GM21423 (cell line): Measurements from ENCODE around the gene CCDC127.
"Not testable (repeated sequence)": the region's sequence is repeated elsewhere in the genome, so short reads cannot be mapped to it uniquely, and the experiment has no call there.

Experiments used
- ATAC-seq: cut with Tn5 transposase; IDR thresholded peaks from one replicate; pipeline ENCODE4 v1.9.1; 2021; ENCODE audit warnings: mild to moderate bottlenecking, moderate library complexity; ENCODE audit not compliant: unreplicated experiment

Gene CCDC127

DNA sequence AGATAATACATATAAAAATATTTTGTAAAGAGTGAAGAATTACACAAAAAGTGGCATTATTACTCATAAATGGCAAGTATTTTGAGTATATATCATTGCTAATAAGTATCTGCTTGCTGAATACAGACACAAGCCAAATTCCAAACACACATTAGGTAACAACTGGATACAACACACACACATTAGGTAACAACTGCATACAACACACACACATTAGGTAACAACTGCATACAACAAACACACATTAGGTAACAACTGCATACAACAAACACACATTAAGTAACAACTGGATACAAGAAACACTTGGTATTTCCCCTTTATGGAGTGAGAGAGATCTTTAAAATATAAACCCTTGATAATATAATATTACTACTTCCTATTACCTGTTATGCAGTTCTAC, 13.5 kb downstream of the CCDC127 start:
- ATAC-seq = no peak

DNA sequence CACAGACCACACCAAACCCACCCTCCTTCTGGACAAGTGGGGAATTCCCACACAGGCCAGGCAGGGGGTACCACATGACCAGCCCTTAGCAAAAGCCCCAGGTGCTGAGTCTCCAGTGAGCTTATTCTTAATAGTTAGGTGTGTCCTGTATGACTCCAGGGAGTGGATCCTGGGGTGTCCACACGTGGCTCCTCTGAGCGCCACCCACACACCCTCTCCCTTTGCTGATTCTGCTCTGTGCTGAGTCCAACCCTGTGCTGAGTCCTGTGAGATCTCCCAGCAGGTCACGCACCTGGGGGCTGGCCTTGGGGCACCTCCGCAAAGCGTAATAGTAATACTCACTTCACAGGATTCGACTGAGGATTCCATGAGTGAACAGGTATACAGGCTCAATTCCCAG, 14.0 kb downstream of the CCDC127 start:
- ATAC-seq = no peak

- ATAC-seq = no peak
These were observed 14.6 kb downstream of the CCDC127 start for GRCh38 chr5:203246-203930.

DNA sequence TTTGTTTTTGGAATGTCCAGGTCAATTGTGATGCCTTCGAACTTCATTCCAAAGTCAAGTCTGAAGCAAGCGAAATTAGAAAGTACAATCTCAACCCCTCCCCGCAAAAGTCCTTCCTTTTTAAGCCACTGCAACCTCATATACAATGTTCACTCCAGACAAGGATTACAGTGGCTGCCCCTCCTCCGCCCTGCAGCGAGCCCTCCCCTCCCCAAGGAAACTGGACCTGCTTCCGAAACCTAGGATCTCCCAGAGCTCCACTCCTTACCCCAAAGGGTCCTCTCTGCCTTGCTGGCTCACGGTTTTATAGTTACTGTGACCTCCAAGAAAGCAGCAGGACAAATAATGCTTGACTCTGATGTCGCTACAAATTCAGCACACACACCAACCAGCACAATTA, 16.3 kb downstream of the CCDC127 start:
- ATAC-seq = no peak

DNA sequence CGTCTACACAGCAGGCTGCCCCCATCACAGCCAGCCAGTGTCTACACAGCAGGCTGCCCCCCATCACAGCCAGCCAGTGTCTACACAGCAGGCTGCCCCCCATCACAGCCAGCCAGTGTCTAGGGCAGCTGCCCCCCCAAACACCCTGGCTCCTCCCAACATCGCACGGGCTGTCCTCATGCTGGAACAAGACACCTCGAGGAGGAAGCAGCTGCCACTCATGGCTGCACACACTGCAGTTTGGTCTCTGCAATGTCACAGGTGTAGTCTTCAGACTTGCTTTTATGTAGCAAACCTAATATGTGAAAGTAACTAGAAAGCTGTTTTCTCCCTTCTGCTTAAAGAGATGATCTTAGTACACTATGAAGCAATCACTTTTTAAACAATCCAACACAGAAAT, 17.0 kb downstream of the CCDC127 start:
- ATAC-seq = no peak

DNA sequence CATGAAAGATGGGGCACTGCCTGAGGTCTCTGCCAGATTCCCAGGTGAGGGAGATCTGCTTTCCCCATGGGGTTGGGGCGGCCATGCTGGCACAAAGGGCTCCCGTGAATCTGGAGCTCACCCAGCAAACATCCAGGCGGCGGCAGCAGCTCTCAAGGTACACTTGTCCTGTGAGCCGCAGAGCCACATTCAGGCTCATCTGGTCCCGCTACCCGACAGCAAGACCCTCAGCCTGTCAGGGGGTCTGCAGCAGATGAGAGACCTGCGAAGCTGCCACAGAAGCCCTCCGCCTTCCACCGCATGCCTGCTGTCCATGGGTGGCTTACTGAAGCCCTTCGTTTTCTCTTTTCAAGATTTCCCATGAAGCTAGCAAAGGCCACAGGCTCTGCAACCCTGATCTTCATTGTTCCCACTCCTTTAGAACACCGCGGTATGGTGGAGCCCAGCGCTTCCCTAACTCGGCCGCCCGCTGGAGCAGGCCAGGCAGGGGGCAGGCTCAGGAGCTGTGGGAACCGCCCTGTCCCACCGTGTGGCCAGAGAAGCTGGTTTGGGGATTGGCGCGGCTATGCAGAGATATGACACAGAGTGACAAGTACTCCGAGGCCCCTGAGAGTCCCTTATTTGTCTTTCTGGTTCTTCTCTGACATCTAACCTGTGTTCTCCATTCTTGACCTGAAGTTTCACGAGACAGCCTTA, 17.9 kb downstream of the CCDC127 start:
- ATAC-seq = no peak

DNA sequence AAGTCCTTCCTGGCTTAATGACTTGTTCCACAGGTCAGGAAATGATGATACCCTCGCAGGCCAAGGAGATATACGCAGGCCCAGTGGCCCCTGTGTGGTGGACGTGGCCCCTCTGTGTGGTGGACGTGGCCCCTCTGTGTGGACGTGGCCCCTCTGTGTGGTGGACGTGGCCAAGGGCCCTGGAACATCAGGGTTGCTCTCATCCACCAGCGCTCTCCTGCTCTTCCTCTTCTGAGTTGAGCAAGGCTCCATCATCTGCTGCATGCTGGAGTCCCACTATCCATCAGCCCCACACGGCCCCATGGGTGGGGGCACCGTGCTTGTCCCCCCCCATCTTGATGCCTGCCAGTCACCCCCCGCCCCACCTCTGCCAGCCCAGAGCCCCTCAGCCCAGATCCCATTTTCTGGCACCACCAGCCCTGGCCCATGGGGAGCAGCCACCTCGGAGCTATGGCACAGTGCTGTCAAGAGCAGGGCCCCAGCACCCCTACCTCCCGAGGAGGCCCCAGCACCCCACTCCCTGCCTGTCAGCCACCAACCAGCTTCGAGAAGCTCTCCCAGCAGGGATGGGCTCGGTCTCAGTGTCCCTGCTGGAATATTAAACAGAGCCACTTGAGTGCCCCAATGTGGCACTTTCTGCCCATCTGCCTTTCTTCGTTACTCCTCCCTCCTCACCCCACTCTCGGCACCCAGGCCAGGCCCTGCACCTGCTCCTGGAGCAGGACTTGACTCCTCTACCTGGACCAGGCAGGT, 18.6 kb downstream of the CCDC127 start:
- no peak for ATAC-seq

DNA sequence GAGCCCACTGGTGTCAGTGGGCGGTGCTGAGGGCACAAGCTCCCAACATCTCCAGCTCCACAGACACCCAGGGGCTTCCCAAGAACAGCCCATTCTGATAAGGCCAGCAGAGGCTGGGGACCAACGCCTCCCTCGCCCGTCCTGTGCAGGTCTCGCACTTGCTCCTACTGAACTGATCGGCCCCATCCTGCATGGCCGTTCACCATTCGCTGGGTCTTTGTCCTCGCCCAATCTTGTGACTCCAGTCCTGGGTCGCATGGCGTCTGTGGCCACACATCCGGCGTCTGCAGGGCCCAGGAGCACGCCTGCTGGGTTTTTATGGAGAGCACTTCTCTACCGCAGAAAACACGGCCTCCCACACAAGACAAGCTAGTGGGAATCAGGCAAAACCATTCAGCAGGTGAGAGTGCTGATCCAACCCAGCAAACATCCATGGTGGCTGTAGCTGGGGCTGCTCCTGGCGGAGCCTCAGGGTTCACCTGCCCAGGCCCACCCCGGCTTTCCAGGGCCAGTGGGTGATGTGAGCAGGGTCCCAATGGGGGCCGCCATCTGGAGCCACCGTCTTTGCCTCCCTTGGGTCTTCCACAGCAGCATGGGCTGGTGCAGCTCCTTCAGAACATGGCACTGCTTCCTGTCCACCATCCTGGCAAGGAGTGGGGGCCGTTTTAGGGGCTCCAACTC, 19.3 kb downstream of the CCDC127 start:
- ATAC-seq = no peak

- no peak for ATAC-seq
These were observed 20.0 kb downstream of the CCDC127 start for GRCh38 chr5:197892-198489.

- ATAC-seq = not testable (repeated sequence)
These were observed 20.9 kb downstream of the CCDC127 start for GRCh38 chr5:197031-197430.

GRCh38 chr5:196350-196749, 21.6 kb downstream of the CCDC127 start:
- no peak for ATAC-seq

GRCh38 chr5:195401-196160, 22.4 kb downstream of the CCDC127 start:
- ATAC-seq = no peak

DNA sequence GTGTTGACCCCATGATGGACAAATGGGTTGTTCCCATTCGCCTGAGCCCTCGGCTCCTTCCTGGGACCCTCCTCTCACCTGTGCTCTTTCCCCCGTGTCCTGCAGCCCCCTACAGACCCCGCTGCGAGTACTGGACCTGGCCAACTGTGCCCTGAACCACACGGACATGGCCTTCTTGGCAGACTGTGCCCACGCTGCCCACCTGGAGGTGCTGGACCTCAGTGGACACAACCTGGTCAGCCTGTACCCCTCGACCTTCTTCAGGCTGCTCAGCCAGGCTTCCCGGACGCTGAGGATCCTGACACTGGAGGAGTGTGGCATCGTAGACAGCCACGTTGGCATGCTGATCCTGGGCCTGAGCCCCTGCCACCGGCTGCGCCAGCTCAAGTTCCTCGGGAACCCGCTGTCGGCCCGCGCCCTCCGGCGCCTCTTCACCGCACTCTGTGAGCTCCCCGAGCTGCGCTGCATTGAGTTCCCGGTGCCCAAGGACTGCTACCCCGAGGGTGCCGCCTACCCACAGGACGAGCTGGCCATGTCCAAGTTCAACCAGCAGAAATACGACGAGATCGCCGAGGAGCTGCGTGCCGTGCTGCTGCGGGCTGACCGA, 23.2 kb downstream of the CCDC127 start:
- ATAC-seq = no peak

GRCh38 chr5:194102-194501, 23.9 kb downstream of the CCDC127 start:
- no peak for ATAC-seq

- no peak for ATAC-seq
These were observed 24.8 kb downstream of the CCDC127 start for GRCh38 chr5:192970-193831.

- ATAC-seq = no peak
These were observed 25.3 kb downstream of the CCDC127 start for GRCh38 chr5:192691-192969.

DNA sequence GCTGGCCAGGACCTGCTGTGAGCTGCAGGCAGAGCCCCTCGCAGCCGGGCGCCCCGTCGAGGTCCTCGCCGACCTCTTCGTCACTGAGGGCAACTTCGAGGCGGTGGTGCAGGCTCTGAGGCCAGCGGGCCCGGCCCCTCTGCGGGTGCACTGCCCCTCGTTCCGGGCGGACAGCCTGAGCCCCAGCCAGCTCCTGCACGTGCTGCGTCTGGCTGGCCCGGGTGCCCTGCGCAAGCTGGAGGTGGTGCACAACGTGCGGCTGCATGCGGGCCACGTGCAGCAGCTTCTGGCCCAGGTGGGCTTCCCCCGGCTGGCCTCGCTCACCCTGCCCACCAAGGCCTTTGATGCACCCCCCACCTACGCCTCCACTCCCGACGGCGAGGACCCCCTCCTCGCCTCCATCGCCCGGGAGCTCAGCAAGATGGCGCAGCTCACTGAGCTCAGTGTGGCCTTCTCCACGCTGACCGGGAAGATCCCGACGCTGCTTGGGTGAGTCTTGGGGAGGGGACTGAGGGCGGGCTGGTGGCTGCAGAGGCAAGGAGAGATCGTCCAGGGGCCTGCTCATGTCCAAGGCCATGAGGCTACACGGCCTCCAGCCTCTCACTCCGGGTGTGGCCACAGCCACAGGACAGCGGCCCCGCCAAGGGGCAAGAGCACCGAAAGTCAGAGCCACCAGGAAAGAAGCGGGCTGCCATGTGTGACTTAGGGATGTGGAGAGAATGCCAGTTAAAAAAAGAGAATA, 25.8 kb downstream of the CCDC127 start:
- ATAC-seq = no peak
